HCT116 (cell line): Measurements from ENCODE around the gene TMEM198. TPM values are rescaled to one million over a fixed set of nuclear protein-coding genes. Genes with fewer than 3 reads are reported as not detected.

Experiments
- ATAC-seq: fragments of 200-7000 bp; cut with Tn5 transposase; 2 replicates; pipeline ENCODE4 v1.9.1; 2020; ENCODE audit warnings: mild to moderate bottlenecking, moderate library complexity
- BruUV-seq: library from RNA; stranded (reverse); fragments of 400-500 nt; replicated peaks from 2 replicates; lab custom pipeline; 2021; lab: Mats Ljungman, UMichigan
- CTCF ChIA-PET: fragments of 300-600 bp; sonication (Branson Sonifier 250); formaldehyde crosslinking; loops from one replicate; lab custom pipeline; 2021; ENCODE audit warnings: antibody characterized with exemption; lab: Charles Lee
- POLR2A ChIA-PET: fragments of 300-600, 350-600 bp; sonication (Branson Sonifier 250); formaldehyde crosslinking; loops from one replicate; lab custom pipeline; 2021; ENCODE audit warnings: antibody characterized with exemption; lab: Charles Lee
- RAD21 ChIA-PET, 2 experiments: fragments of 300-600 bp; sonication (Branson Sonifier 250); formaldehyde crosslinking; loops; one replicate each; lab custom pipeline; 2023; ENCODE audit warnings: low total read pairs in 2 of 2; ENCODE audit not compliant: uncharacterized antibody in 2 of 2, unreplicated experiment in 2 of 2, low non-redundant PET in 1 of 2; lab: Charles Lee
- DNase-seq: peaks from one replicate; pipeline ENCODE4 v3.0.0-alpha.2; 2010; ENCODE audit warnings: low read depth, low spot score
- H2AFZ ChIP-seq: fragments of 200-600 bp; shearing (Covaris generic), sonication (generic); 2 replicates; pipeline ENCODE4 v1.6.1; 2017; ENCODE audit warnings: low read depth, mixed run types, mixed read lengths, antibody characterized with exemption, low read length; ENCODE audit not compliant: poor library complexity, severe bottlenecking
- H3K27ac ChIP-seq: 2 replicates; pipeline ENCODE4 v1.5.1; 2012; ENCODE audit warnings: low read depth, low read length
- H3K27me3 ChIP-seq: fragments of 200-600 bp; sonication (generic); 2 replicates; pipeline ENCODE4 v1.6.1; 2016; ENCODE audit warnings: mixed run types, low read length, mixed read lengths; ENCODE audit not compliant: insufficient read depth
- H3K36me3 ChIP-seq, 2 experiments: fragments of 200-500 bp in 1 of 2; fragments of 200-600 bp in 1 of 2; sonication (Bioruptor generic) in 1 of 2; sonication (generic) in 1 of 2; 2 replicates each; pipeline versions ENCODE4 v1.5.1 to v1.6.1; 2014 to 2016; ENCODE audit warnings: low read length in 2 of 2, inconsistent platforms in 1 of 2, mixed read lengths in 1 of 2, mixed run types in 1 of 2; ENCODE audit not compliant: insufficient read depth in 2 of 2, control insufficient read depth in 1 of 2
- H3K4me1 ChIP-seq, 2 experiments: fragments of 200-600 bp in 1 of 2; sonication (generic) in 1 of 2; 2 replicates each; pipeline versions ENCODE4 v1.5.1 to v1.6.1; 2012 to 2017; ENCODE audit warnings: low read length in 2 of 2, inconsistent platforms in 1 of 2, mild to moderate bottlenecking in 1 of 2, mixed read lengths in 1 of 2, mixed run types in 1 of 2, moderate library complexity in 1 of 2; ENCODE audit not compliant: insufficient read depth in 2 of 2, control insufficient read depth in 1 of 2
- H3K4me2 ChIP-seq: fragments of 200-600 bp; sonication (generic); 2 replicates; pipeline ENCODE4 v1.6.1; 2017; ENCODE audit warnings: mixed run types, low read length, mixed read lengths
- H3K4me3 ChIP-seq, 2 experiments: fragments of 200-600 bp in 1 of 2; sonication (generic) in 1 of 2; replicated peaks in 1 of 2; 2 replicates each; pipeline ENCODE4 v1.5.1; 2011 to 2016; ENCODE audit warnings: low read length in 2 of 2, control low read depth in 1 of 2, low read depth in 1 of 2, mild to moderate bottlenecking in 1 of 2, mixed read lengths in 1 of 2, mixed run types in 1 of 2
- H3K79me2 ChIP-seq: fragments of 200-600 bp; sonication (generic); 2 replicates; pipeline ENCODE4 v1.6.1; 2017; ENCODE audit warnings: mild to moderate bottlenecking, mixed run types, low read length, moderate library complexity, mixed read lengths; ENCODE audit not compliant: insufficient read depth
- H3K9ac ChIP-seq: fragments of 200-600 bp; sonication (generic); 2 replicates; pipeline ENCODE4 v1.6.1; 2016; ENCODE audit warnings: low read length, mixed read lengths
- H3K9me2 ChIP-seq: fragments of 200-600 bp; sonication (generic), shearing (Covaris generic); 2 replicates; pipeline ENCODE4 v1.6.1; 2017; ENCODE audit warnings: mixed run types, mild to moderate bottlenecking, moderate library complexity; ENCODE audit not compliant: insufficient read depth
- H3K9me3 ChIP-seq, 2 experiments: fragments of 200-500 bp in 1 of 2; fragments of 200-600 bp in 1 of 2; sonication (Bioruptor generic) in 1 of 2; sonication (generic) in 1 of 2; 2 replicates each; pipeline ENCODE4 v1.6.1; 2014 to 2017; ENCODE audit warnings: low read length in 2 of 2, mixed read lengths in 2 of 2, inconsistent platforms in 1 of 2, low read depth in 1 of 2, mild to moderate bottlenecking in 1 of 2, mixed run types in 1 of 2, moderate library complexity in 1 of 2; ENCODE audit not compliant: control insufficient read depth in 1 of 2, insufficient read depth in 1 of 2
- H4K20me1 ChIP-seq: fragments of 200-600 bp; sonication (generic), shearing (Covaris generic); 2 replicates; pipeline ENCODE4 v1.6.1; 2017; ENCODE audit warnings: mixed run types, mild to moderate bottlenecking, moderate library complexity; ENCODE audit not compliant: insufficient read depth
- CEBPB ChIP-seq: IDR thresholded peaks from 2 replicates; pipeline ENCODE4 v1.6.1; 2012; ENCODE audit warnings: low read depth
- RAD21 ChIP-seq: IDR thresholded peaks from 2 replicates; pipeline ENCODE4 v1.6.1; 2012; ENCODE audit warnings: low read depth, mild to moderate bottlenecking
- YY1 ChIP-seq: IDR thresholded peaks from 2 replicates; pipeline ENCODE4 v1.6.1; 2011; ENCODE audit warnings: low read length, low read depth, moderate library complexity, mild to moderate bottlenecking; ENCODE audit not compliant: insufficient replicate concordance; ENCODE audit errors: extremely low read depth
- intact Hi-C: fragments of 100-400 bp; cut with micrococcal nuclease; formaldehyde crosslinking; loops from 2 replicates; pipeline ENCODE4 v1.10.0; 2022
- total RNA-seq: library from RNA; stranded (reverse); gene quantifications from one replicate; pipeline ENCODE4 v1.2.1, GENCODE V29; 2021; ENCODE audit not compliant: unreplicated experiment
- TF ChIP-seq, protein P1 (sequence below): IDR thresholded peaks from 2 replicates; pipeline ENCODE4 v1.6.1; 2012; ENCODE audit warnings: low read depth
- TF ChIP-seq, protein P2 (sequence below): IDR thresholded peaks from 2 replicates; pipeline ENCODE4 v1.6.1; 2012
- TF ChIP-seq, protein P3 (sequence below), 3 experiments: fragments of 200-600 bp in 1 of 3; sonication (generic) in 1 of 3; IDR thresholded peaks in 2 of 3; conservative IDR thresholded peaks in 1 of 3; 2 replicates each; pipeline ENCODE4 v1.5.1; 2012 to 2017; ENCODE audit warnings: low read depth in 2 of 3, low read length in 2 of 3, antibody characterized with exemption in 1 of 3, borderline replicate concordance in 1 of 3, control low read depth in 1 of 3, mild to moderate bottlenecking in 1 of 3, mixed read lengths in 1 of 3, mixed run types in 1 of 3, moderate library complexity in 1 of 3; ENCODE audit not compliant: insufficient read depth in 1 of 3

The TMEM198 gene
- total RNA-seq, 1 experiment from 2014 or later = 2.1 TPM

DNA sequence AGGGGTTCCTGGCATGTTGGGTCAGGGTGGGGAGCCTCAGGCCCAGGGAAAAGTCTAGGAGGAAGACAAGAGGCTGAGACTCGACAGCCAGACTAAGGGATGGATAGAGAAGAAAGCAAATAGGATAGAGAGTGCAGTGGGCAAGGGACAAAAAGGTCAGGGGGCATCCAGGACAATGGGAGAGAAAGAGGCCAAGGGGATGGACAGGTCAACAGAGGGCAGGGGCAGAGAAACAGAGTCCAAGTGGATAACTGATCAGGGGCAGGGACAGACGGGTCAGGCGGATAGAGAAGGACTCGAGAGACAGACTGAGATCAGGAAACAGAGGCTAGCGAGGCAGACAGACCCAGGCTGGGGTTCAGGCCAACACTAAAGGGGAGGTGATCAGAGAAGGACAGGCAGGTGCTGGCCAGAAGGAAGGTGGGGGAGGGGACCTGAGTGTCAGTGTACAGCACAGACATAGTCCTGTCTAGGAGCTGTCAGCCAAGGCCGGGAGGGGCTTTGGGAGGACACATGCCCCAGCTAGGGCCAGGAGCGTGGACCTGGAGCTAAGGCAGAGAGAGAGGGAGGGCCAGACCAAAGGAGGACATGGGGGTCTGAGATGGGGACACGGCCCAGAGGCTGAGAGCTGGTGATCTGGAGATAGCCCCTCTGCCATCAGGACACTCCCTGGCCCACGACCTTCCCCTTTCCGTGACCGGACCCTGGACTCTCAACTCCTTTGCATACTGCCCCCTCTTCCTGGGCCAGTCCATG is 17.3 kb upstream of the TMEM198 start:
- DNase-seq (no peak), ATAC-seq (no peak)
- ChIA-PET CTCF (interaction anchor here (1.7 to 7.7 kb wide), 4 partner anchors 27 to 123 kb away, joined by 6 to 109 read pairs (median 75); partner anchors contain the start of gene GMPPA), RAD21 (no interaction called here), POLR2A (interaction anchor here (1.4 kb wide), 1 partner anchor 29 kb away, joined by 3 read pairs; no protein-coding TSS in a partner anchor)
- Histone ChIP-seq H3K4me2 (no peak overlapping the region), H3K9me3 (no peaks in the 10 kb centered on the region), H3K4me3 (no peak overlapping the region), H4K20me1 (no peaks in the 10 kb centered on the region), H3K79me2 (no peaks in the 10 kb centered on the region), H2AFZ (no peak overlapping the region), H3K4me1 (peaks cover 28 to 61% of the 10 kb centered on the region in 2 experiments), H3K27me3 (no peaks in the 10 kb centered on the region), H3K9ac (no peak overlapping the region), H3K9me2 (no peaks in the 10 kb centered on the region), H3K36me3 (no peaks in the 10 kb centered on the region), H3K27ac (no peak overlapping the region)
- intact Hi-C loops = no loop called here
- TF ChIP-seq RAD21 = no peak
- TF ChIP-seq, protein P1, sequence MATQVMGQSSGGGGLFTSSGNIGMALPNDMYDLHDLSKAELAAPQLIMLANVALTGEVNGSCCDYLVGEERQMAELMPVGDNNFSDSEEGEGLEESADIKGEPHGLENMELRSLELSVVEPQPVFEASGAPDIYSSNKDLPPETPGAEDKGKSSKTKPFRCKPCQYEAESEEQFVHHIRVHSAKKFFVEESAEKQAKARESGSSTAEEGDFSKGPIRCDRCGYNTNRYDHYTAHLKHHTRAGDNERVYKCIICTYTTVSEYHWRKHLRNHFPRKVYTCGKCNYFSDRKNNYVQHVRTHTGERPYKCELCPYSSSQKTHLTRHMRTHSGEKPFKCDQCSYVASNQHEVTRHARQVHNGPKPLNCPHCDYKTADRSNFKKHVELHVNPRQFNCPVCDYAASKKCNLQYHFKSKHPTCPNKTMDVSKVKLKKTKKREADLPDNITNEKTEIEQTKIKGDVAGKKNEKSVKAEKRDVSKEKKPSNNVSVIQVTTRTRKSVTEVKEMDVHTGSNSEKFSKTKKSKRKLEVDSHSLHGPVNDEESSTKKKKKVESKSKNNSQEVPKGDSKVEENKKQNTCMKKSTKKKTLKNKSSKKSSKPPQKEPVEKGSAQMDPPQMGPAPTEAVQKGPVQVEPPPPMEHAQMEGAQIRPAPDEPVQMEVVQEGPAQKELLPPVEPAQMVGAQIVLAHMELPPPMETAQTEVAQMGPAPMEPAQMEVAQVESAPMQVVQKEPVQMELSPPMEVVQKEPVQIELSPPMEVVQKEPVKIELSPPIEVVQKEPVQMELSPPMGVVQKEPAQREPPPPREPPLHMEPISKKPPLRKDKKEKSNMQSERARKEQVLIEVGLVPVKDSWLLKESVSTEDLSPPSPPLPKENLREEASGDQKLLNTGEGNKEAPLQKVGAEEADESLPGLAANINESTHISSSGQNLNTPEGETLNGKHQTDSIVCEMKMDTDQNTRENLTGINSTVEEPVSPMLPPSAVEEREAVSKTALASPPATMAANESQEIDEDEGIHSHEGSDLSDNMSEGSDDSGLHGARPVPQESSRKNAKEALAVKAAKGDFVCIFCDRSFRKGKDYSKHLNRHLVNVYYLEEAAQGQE = no peak
- TF ChIP-seq YY1 = no peak
- TF ChIP-seq, protein P2, sequence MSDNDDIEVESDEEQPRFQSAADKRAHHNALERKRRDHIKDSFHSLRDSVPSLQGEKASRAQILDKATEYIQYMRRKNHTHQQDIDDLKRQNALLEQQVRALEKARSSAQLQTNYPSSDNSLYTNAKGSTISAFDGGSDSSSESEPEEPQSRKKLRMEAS = no peak
- TF ChIP-seq, protein P3, sequence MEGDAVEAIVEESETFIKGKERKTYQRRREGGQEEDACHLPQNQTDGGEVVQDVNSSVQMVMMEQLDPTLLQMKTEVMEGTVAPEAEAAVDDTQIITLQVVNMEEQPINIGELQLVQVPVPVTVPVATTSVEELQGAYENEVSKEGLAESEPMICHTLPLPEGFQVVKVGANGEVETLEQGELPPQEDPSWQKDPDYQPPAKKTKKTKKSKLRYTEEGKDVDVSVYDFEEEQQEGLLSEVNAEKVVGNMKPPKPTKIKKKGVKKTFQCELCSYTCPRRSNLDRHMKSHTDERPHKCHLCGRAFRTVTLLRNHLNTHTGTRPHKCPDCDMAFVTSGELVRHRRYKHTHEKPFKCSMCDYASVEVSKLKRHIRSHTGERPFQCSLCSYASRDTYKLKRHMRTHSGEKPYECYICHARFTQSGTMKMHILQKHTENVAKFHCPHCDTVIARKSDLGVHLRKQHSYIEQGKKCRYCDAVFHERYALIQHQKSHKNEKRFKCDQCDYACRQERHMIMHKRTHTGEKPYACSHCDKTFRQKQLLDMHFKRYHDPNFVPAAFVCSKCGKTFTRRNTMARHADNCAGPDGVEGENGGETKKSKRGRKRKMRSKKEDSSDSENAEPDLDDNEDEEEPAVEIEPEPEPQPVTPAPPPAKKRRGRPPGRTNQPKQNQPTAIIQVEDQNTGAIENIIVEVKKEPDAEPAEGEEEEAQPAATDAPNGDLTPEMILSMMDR (IDR thresholded peaks at IDR 0.05 in 2 of 3, conservative IDR thresholded peaks at IDR 0.05 in 1 of 3; ENCODE audit: borderline replicate concordance in 1 of 3, insufficient read depth in 1 of 3, low read depth in 2 of 3, low read length in 2 of 3) = no peak
- no peak for TF ChIP-seq CEBPB
- BruUV-seq = no TSS peak
